ENCODE measurements around the gene LRRC7. TPM values are rescaled to one million over a fixed set of nuclear protein-coding genes. Genes with fewer than 3 reads are reported as not detected.

LRRC7 gene
- total RNA-seq, 1 donor from 2014 or later, result not detected

GRCh38 chr1:69766431-69767180, 198.9 kb downstream of the LRRC7 start:
- no peak for DNase-seq (ENCODE audit: low spot score)
- H3K4me1 Mint-ChIP-seq (ENCODE audit: low read depth), result no peaks in the 10 kb centered on the region
- intact Hi-C loops (cut with micrococcal nuclease), result no loop called here
- H3K9me3 Mint-ChIP-seq, result no peaks in the 10 kb centered on the region
- H3K36me3 Mint-ChIP-seq (ENCODE audit: low read depth), result no peaks in the 10 kb centered on the region
- no peaks in the 10 kb centered on the region for H3K27me3 Mint-ChIP-seq (ENCODE audit: low read depth)
- H3K27ac Mint-ChIP-seq, result no peak overlapping the region
- H3K4me3 Mint-ChIP-seq (ENCODE audit: low read depth), result no peak overlapping the region

GRCh38 chr1:69776555-69776954, 208.8 kb downstream of the LRRC7 start:
- Mint-ChIP-seq H3K27ac (no peak overlapping the region), H3K4me1 (ENCODE audit: low read depth) (peaks cover 13% of the 10 kb centered on the region), H3K36me3 (ENCODE audit: low read depth) (no peaks in the 10 kb centered on the region), H3K27me3 (ENCODE audit: low read depth) (no peaks in the 10 kb centered on the region), H3K9me3 (no peaks in the 10 kb centered on the region), H3K4me3 (ENCODE audit: low read depth) (no peak overlapping the region)
- DNase-seq (ENCODE audit: low spot score), result no peak
- intact Hi-C loops (cut with micrococcal nuclease), result no loop called here

- no peaks in the 10 kb centered on the region for H3K9me3 Mint-ChIP-seq
- no peaks in the 10 kb centered on the region for H3K36me3 Mint-ChIP-seq (ENCODE audit: low read depth)
- intact Hi-C loops (cut with micrococcal nuclease), result no loop called here
- peaks cover 13% of the 10 kb centered on the region for H3K4me1 Mint-ChIP-seq (ENCODE audit: low read depth)
- H3K4me3 Mint-ChIP-seq (ENCODE audit: low read depth), result no peak overlapping the region
- H3K27me3 Mint-ChIP-seq (ENCODE audit: low read depth), result no peaks in the 10 kb centered on the region
- H3K27ac Mint-ChIP-seq, result no peak overlapping the region
- DNase-seq (ENCODE audit: low spot score), result no peak
These were observed 209.7 kb downstream of the LRRC7 start for GRCh38 chr1:69777423-69777822.

GRCh38 chr1:69777971-69778370, 210.2 kb downstream of the LRRC7 start:
- Mint-ChIP-seq H3K27me3 (ENCODE audit: low read depth) (no peaks in the 10 kb centered on the region), H3K9me3 (no peaks in the 10 kb centered on the region), H3K36me3 (ENCODE audit: low read depth) (no peaks in the 10 kb centered on the region), H3K4me1 (ENCODE audit: low read depth) (peaks cover 13% of the 10 kb centered on the region), H3K27ac (no peak overlapping the region), H3K4me3 (ENCODE audit: low read depth) (no peak overlapping the region)
- intact Hi-C loops (cut with micrococcal nuclease), result no loop called here
- no peak for DNase-seq (ENCODE audit: low spot score)

GRCh38 chr1:69787151-69787550, 219.4 kb downstream of the LRRC7 start:
- no peak overlapping the region for H3K4me3 Mint-ChIP-seq (ENCODE audit: low read depth)
- intact Hi-C loops (cut with micrococcal nuclease), result no loop called here
- H3K9me3 Mint-ChIP-seq, result no peaks in the 10 kb centered on the region
- no peaks in the 10 kb centered on the region for H3K4me1 Mint-ChIP-seq (ENCODE audit: low read depth)
- no peak overlapping the region for H3K27ac Mint-ChIP-seq
- no peaks in the 10 kb centered on the region for H3K27me3 Mint-ChIP-seq (ENCODE audit: low read depth)
- no peak for DNase-seq (ENCODE audit: low spot score)
- no peaks in the 10 kb centered on the region for H3K36me3 Mint-ChIP-seq (ENCODE audit: low read depth)

- H3K27me3 Mint-ChIP-seq (ENCODE audit: low read depth), result no peaks in the 10 kb centered on the region
- H3K4me1 Mint-ChIP-seq (ENCODE audit: low read depth), result no peaks in the 10 kb centered on the region
- H3K9me3 Mint-ChIP-seq, result no peaks in the 10 kb centered on the region
- H3K27ac Mint-ChIP-seq, result no peak overlapping the region
- no peak for DNase-seq (ENCODE audit: low spot score)
- H3K4me3 Mint-ChIP-seq (ENCODE audit: low read depth), result no peak overlapping the region
- no peaks in the 10 kb centered on the region for H3K36me3 Mint-ChIP-seq (ENCODE audit: low read depth)
- intact Hi-C loops (cut with micrococcal nuclease), result no loop called here
These were observed 223.6 kb downstream of the LRRC7 start for GRCh38 chr1:69791311-69791710.

GRCh38 chr1:69794831-69795230, 227.1 kb downstream of the LRRC7 start:
- no peaks in the 10 kb centered on the region for H3K9me3 Mint-ChIP-seq
- no peak overlapping the region for H3K27ac Mint-ChIP-seq
- DNase-seq (ENCODE audit: low spot score), result no peak
- no peaks in the 10 kb centered on the region for H3K36me3 Mint-ChIP-seq (ENCODE audit: low read depth)
- intact Hi-C loops (cut with micrococcal nuclease), result no loop called here
- no peak overlapping the region for H3K4me3 Mint-ChIP-seq (ENCODE audit: low read depth)
- H3K27me3 Mint-ChIP-seq (ENCODE audit: low read depth), result no peaks in the 10 kb centered on the region
- no peaks in the 10 kb centered on the region for H3K4me1 Mint-ChIP-seq (ENCODE audit: low read depth)

GRCh38 chr1:69814926-69815325, 247.2 kb downstream of the LRRC7 start:
- no peaks in the 10 kb centered on the region for H3K4me1 Mint-ChIP-seq (ENCODE audit: low read depth)
- intact Hi-C loops (cut with micrococcal nuclease), result no loop called here
- no peaks in the 10 kb centered on the region for H3K36me3 Mint-ChIP-seq (ENCODE audit: low read depth)
- H3K27me3 Mint-ChIP-seq (ENCODE audit: low read depth), result no peaks in the 10 kb centered on the region
- DNase-seq (ENCODE audit: low spot score), result no peak
- H3K9me3 Mint-ChIP-seq, result peaks cover 2% of the 10 kb centered on the region
- H3K4me3 Mint-ChIP-seq (ENCODE audit: low read depth), result no peak overlapping the region
- H3K27ac Mint-ChIP-seq, result no peak overlapping the region

GRCh38 chr1:69824932-69825331, 257.2 kb downstream of the LRRC7 start:
- H3K27me3 Mint-ChIP-seq (ENCODE audit: low read depth), result no peaks in the 10 kb centered on the region
- H3K36me3 Mint-ChIP-seq (ENCODE audit: low read depth), result no peaks in the 10 kb centered on the region
- no peak overlapping the region for H3K4me3 Mint-ChIP-seq (ENCODE audit: low read depth)
- intact Hi-C loops (cut with micrococcal nuclease), result no loop called here
- no peak for DNase-seq (ENCODE audit: low spot score)
- H3K4me1 Mint-ChIP-seq (ENCODE audit: low read depth), result no peaks in the 10 kb centered on the region
- H3K27ac Mint-ChIP-seq, result no peak overlapping the region
- H3K9me3 Mint-ChIP-seq, result peaks cover 7% of the 10 kb centered on the region

- no peaks in the 10 kb centered on the region for H3K27me3 Mint-ChIP-seq (ENCODE audit: low read depth)
- intact Hi-C loops (cut with micrococcal nuclease), result no loop called here
- no peaks in the 10 kb centered on the region for H3K9me3 Mint-ChIP-seq
- no peak overlapping the region for H3K27ac Mint-ChIP-seq
- H3K4me3 Mint-ChIP-seq (ENCODE audit: low read depth), result no peak overlapping the region
- no peaks in the 10 kb centered on the region for H3K36me3 Mint-ChIP-seq (ENCODE audit: low read depth)
- no peaks in the 10 kb centered on the region for H3K4me1 Mint-ChIP-seq (ENCODE audit: low read depth)
- no peak for DNase-seq (ENCODE audit: low spot score)
These were observed 260.0 kb downstream of the LRRC7 start for GRCh38 chr1:69827732-69828131.

- Mint-ChIP-seq H3K9me3 (no peaks in the 10 kb centered on the region), H3K4me3 (ENCODE audit: low read depth) (no peak overlapping the region), H3K27me3 (ENCODE audit: low read depth) (no peaks in the 10 kb centered on the region), H3K36me3 (ENCODE audit: low read depth) (no peaks in the 10 kb centered on the region), H3K4me1 (ENCODE audit: low read depth) (no peaks in the 10 kb centered on the region), H3K27ac (no peak overlapping the region)
- intact Hi-C loops (cut with micrococcal nuclease), result no loop called here
- no peak for DNase-seq (ENCODE audit: low spot score)
These were observed 265.8 kb downstream of the LRRC7 start for GRCh38 chr1:69833536-69833935.

GRCh38 chr1:69834336-69834735, 266.6 kb downstream of the LRRC7 start:
- no peak for DNase-seq (ENCODE audit: low spot score)
- H3K4me1 Mint-ChIP-seq (ENCODE audit: low read depth), result no peaks in the 10 kb centered on the region
- H3K9me3 Mint-ChIP-seq, result no peaks in the 10 kb centered on the region
- no peaks in the 10 kb centered on the region for H3K36me3 Mint-ChIP-seq (ENCODE audit: low read depth)
- no peak overlapping the region for H3K27ac Mint-ChIP-seq
- intact Hi-C loops (cut with micrococcal nuclease), result no loop called here
- no peak overlapping the region for H3K4me3 Mint-ChIP-seq (ENCODE audit: low read depth)
- no peaks in the 10 kb centered on the region for H3K27me3 Mint-ChIP-seq (ENCODE audit: low read depth)

GRCh38 chr1:69835955-69836354, 268.2 kb downstream of the LRRC7 start:
- no peaks in the 10 kb centered on the region for H3K36me3 Mint-ChIP-seq (ENCODE audit: low read depth)
- intact Hi-C loops (cut with micrococcal nuclease), result no loop called here
- H3K4me1 Mint-ChIP-seq (ENCODE audit: low read depth), result no peaks in the 10 kb centered on the region
- no peak for DNase-seq (ENCODE audit: low spot score)
- H3K27ac Mint-ChIP-seq, result no peak overlapping the region
- no peaks in the 10 kb centered on the region for H3K27me3 Mint-ChIP-seq (ENCODE audit: low read depth)
- no peaks in the 10 kb centered on the region for H3K9me3 Mint-ChIP-seq
- H3K4me3 Mint-ChIP-seq (ENCODE audit: low read depth), result no peak overlapping the region

Measured in activated T-helper 2 cell treated with anti-CD3 and anti-CD28 coated beads, Interferon-gamma antibody, Interleukin-2, Interleukin-4, amounts not matched to agents 10 μg/mL and 5 μg/mL and 100 μg/mL, durations not matched to agents 14 hours and 24 hours and 36 hours (primary cell).